ENCODE data around the gene C6orf62. TPM values are rescaled to one million over a fixed set of nuclear protein-coding genes. Genes with fewer than 3 reads are reported as not detected.
"Not testable (repeated sequence)": the region's sequence is repeated elsewhere in the genome, so short reads cannot be mapped to it uniquely, and the experiment has no call there.

Gene C6orf62
- total RNA-seq, 2 experiments from 2014 or later: 161 to 166 TPM

DNA sequence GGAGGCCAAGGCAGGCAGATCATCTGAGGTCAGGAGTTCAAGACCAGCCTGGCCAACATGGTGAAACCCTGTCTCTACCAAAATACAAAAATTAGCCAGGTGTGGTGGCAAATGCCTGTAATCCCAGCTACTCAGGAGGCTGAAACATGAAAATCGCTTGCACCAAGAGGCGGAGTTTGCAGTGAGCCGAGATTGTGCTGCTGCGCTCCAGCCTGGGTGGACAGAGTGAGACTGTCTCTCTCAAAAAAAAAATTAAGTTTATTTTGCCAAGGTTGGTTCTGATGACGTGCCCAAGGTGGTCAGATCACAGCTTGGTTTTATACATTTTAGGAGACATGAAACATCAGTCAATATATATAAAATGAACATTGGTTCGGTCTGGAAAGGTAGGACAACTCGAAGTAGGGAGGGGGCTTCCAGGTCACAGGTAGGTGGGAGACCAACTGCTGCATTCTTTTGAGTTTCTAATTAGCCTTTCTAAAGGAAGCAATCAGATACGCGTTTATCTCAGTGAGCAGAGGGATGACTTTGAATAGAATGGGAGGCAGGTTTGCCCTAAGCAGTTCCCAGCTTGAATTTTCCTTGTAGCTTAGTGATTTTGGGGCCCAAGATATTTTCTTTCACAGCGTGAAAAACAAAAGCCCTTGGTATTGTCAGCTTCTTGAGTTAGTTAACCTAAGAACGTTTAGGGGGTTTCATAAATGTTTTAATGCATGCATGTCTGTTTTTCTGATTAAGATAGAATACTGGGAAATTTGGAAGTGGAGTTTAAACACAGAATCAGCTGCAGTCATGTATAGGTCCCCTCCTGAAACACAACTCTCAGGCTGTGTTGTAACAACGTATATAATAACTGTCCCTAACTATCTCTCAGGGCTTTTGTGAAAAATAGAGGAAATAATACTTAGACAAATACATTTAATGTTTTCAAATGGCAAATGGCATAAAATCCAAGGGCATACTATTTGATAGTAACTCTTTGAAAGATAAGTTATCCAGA is 35.4 kb downstream of the C6orf62 start:
- POLR2A ChIA-PET: interaction anchor here (1.3 kb wide), 1 partner anchor 17 kb away, joined by 3 read pairs; the partner anchor contains the start of genes ACOT13 and TDP2
- Mint-ChIP-seq H3K36me3 (peaks cover 9% of the 10 kb centered on the region), H3K4me1 (peaks cover 6% of the 10 kb centered on the region), H3K9me3 (no peaks in the 10 kb centered on the region), H3K4me3 (no peak overlapping the region), H3K27me3 (no peaks in the 10 kb centered on the region), H3K27ac (no peak overlapping the region)
- DNase-seq: no peak
- no peak for ATAC-seq (ENCODE audit: low read depth)

- H3K27ac Mint-ChIP-seq: no peak overlapping the region
- DNase-seq (no peak), ATAC-seq (ENCODE audit: low read depth) (no peak)
- no peak overlapping the region for H3K4me3 Mint-ChIP-seq
- H3K4me1 Mint-ChIP-seq: peaks cover 4% of the 10 kb centered on the region
- POLR2A ChIA-PET: no interaction called here
- no peaks in the 10 kb centered on the region for H3K9me3 Mint-ChIP-seq
- H3K36me3 Mint-ChIP-seq: peaks cover 3% of the 10 kb centered on the region
- H3K27me3 Mint-ChIP-seq: no peaks in the 10 kb centered on the region
Observed at GRCh38 chr6:24680582-24680981, 38.4 kb downstream of the C6orf62 start.

DNA sequence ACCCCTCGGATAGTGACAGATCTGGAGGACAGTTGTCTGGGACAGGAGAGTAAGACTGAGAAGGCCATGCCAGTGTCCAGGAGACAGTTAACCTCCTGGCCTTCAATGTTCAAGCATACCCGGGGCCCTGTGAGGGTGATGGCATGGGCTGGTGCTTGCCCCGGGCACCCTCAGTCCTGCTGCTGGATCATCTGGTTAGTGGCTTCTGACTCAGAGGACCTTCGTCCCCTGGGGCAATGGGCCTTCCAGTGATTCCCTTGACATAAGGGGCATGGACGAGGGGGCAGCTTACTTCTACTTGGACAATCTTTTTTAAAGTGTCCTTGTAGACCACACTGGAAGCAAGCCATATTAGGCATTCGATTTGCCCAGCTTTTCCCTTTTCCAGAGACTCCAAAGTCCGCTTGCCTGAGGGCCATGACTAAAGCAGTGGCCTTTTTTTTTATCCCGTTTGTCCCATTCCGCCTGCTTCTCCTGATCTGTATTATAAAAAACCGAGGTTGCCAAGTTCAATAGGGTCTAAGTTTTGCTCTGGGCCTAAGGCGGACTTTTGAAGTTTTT is 40.1 kb downstream of the C6orf62 start:
- H3K9me3 Mint-ChIP-seq; H3K4me1 Mint-ChIP-seq; POLR2A ChIA-PET; ATAC-seq (ENCODE audit: low read depth); H3K4me3 Mint-ChIP-seq; DNase-seq; H3K27me3 Mint-ChIP-seq; H3K27ac Mint-ChIP-seq: not testable (repeated sequence)
- peaks cover 12% of the 10 kb centered on the region for H3K36me3 Mint-ChIP-seq

DNA sequence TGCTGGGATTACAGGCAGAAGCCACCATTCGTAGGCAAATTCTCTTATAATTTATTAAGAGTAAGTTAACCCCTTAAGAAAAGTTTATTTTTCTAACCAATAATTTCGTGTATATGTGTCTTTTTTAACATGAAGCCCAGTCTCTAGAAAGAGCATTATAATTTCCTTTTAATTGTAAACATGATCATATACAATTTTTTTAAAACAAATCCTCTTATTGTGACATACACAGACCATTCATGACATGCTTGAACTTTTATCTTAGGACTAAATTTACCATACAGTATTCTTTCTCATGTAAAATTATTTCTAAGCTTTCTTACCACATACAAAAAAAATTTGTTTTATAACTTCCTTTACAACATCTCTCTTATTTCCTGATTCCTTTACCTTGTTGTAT is 45.3 kb downstream of the C6orf62 start:
- peaks cover 5% of the 10 kb centered on the region for H3K4me1 Mint-ChIP-seq
- no peak overlapping the region for H3K27ac Mint-ChIP-seq
- POLR2A ChIA-PET: no interaction called here
- no peak overlapping the region for H3K4me3 Mint-ChIP-seq
- ATAC-seq (ENCODE audit: low read depth): no peak
- peaks cover 17% of the 10 kb centered on the region for H3K9me3 Mint-ChIP-seq
- peaks cover 34% of the 10 kb centered on the region for H3K36me3 Mint-ChIP-seq
- H3K27me3 Mint-ChIP-seq: no peaks in the 10 kb centered on the region
- DNase-seq: no peak

- POLR2A ChIA-PET: no interaction called here
- no peak overlapping the region for H3K27ac Mint-ChIP-seq
- no peak for ATAC-seq (ENCODE audit: low read depth)
- peaks cover 17% of the 10 kb centered on the region for H3K9me3 Mint-ChIP-seq
- H3K27me3 Mint-ChIP-seq: no peaks in the 10 kb centered on the region
- DNase-seq: no peak
- H3K4me1 Mint-ChIP-seq: peaks cover 12% of the 10 kb centered on the region
- no peak overlapping the region for H3K4me3 Mint-ChIP-seq
- H3K36me3 Mint-ChIP-seq: peaks cover 34% of the 10 kb centered on the region
Observed at GRCh38 chr6:24672620-24673182, 46.3 kb downstream of the C6orf62 start.

DNA sequence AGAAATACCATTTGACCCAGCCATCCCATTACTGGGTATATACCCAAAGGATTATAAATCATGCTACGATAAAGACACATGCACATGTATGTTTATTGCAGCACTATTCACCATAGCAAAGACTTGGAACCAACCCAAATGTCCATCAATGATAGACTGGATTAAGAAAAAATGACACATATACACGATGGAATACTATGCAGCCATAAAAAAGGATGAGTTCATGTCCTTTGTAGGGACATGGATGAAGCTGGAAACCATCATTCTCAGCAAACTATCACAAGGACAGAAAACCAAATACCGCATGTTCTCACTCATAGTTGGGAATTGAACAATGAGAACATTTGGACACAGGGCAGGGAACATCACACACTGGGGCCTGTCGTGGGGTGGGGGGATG is 47.9 kb downstream of the C6orf62 start:
- Mint-ChIP-seq H3K9me3 (peaks cover 17% of the 10 kb centered on the region), H3K4me1 (peaks cover 18% of the 10 kb centered on the region), H3K36me3 (peaks cover 34% of the 10 kb centered on the region)
- H3K27me3 Mint-ChIP-seq; POLR2A ChIA-PET; DNase-seq; H3K27ac Mint-ChIP-seq; ATAC-seq (ENCODE audit: low read depth); H3K4me3 Mint-ChIP-seq: not testable (repeated sequence)

GRCh38 chr6:24670492-24670891 is 48.5 kb downstream of the C6orf62 start:
- H3K27me3 Mint-ChIP-seq; DNase-seq; H3K27ac Mint-ChIP-seq; ATAC-seq (ENCODE audit: low read depth); H3K4me3 Mint-ChIP-seq; POLR2A ChIA-PET: not testable (repeated sequence)
- Mint-ChIP-seq H3K4me1 (peaks cover 21% of the 10 kb centered on the region), H3K36me3 (peaks cover 34% of the 10 kb centered on the region), H3K9me3 (peaks cover 17% of the 10 kb centered on the region)

DNA sequence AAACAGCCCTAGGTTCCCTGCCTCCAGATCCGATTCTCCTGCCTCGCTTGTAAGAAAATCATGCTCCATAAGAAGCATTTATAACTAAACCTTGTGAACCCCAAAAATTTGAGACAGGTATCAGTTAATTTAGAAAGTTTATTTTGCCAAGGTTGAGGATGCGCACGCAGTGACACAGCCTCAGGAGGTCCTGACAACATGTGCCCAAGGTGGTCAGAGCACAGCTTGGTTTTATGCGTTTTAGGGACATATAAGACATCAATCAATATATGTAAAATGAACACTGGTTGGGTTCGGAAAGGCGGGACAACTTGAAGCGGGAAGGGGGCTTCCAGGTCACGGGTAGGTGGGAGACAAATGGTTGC is 50.0 kb downstream of the C6orf62 start:
- Mint-ChIP-seq H3K4me3 (peak overlapping the region; percentile 7), H3K4me1 (peaks cover 32% of the 10 kb centered on the region), H3K9me3 (peaks cover 14% of the 10 kb centered on the region), H3K27ac (no peak overlapping the region), H3K36me3 (peaks cover 30% of the 10 kb centered on the region), H3K27me3 (no peaks in the 10 kb centered on the region)
- POLR2A ChIA-PET: no interaction called here
- no peak for ATAC-seq (ENCODE audit: low read depth)
- DNase-seq: no peak

GRCh38 chr6:24668066-24668996 is 50.6 kb downstream of the C6orf62 start:
- ATAC-seq (ENCODE audit: low read depth); DNase-seq; H3K27me3 Mint-ChIP-seq; POLR2A ChIA-PET; H3K27ac Mint-ChIP-seq: not testable (repeated sequence)
- peaks cover 11% of the 10 kb centered on the region for H3K9me3 Mint-ChIP-seq
- peak overlapping the region; percentile 97 for H3K4me3 Mint-ChIP-seq
- peaks cover 36% of the 10 kb centered on the region for H3K4me1 Mint-ChIP-seq
- peaks cover 28% of the 10 kb centered on the region for H3K36me3 Mint-ChIP-seq

GRCh38 chr6:24667378-24667803 is 51.6 kb downstream of the C6orf62 start:
- DNase-seq: no peak
- Mint-ChIP-seq H3K4me3 (peak overlapping the region; percentile 97), H3K27ac (peak overlapping the region; percentile 97), H3K9me3 (peaks cover 9% of the 10 kb centered on the region), H3K36me3 (peaks cover 34% of the 10 kb centered on the region), H3K27me3 (no peaks in the 10 kb centered on the region), H3K4me1 (peaks cover 36% of the 10 kb centered on the region)
- POLR2A ChIA-PET: interaction anchor here (0.9 to 3.1 kb wide), 7 partner anchors 12 to 173 kb away, joined by 3 to 18 read pairs (median 5); partner anchors contain the start of genes ALDH5A1 and C6orf62
- ATAC-seq (ENCODE audit: low read depth): no peak

- POLR2A ChIA-PET: interaction anchor here (0.6 to 3.1 kb wide), 12 partner anchors 12 to 173 kb away, joined by 3 to 18 read pairs (median 4); partner anchors contain the start of genes ALDH5A1, C6orf62, GMNN and KIAA0319
- Mint-ChIP-seq H3K27me3 (no peaks in the 10 kb centered on the region), H3K4me1 (peaks cover 38% of the 10 kb centered on the region), H3K9me3 (peaks cover 9% of the 10 kb centered on the region), H3K36me3 (peaks cover 38% of the 10 kb centered on the region), H3K4me3 (peak within 1 kb of the TSS; percentile 97), H3K27ac (peak within 1 kb of the TSS; percentile 97)
- peak; percentile 96 for ATAC-seq (ENCODE audit: low read depth)
- DNase-seq: peak; percentile 96
Observed at GRCh38 chr6:24666641-24667377, 52.1 kb downstream of the C6orf62 start, which contains the start of the genes ACOT13 and TDP2. Gene ACOT13, plus strand, starts transcription at chr6:24667077. Its CDS starts 187 bp downstream, at chr6:24667264. Gene TDP2, minus strand, starts transcription at chr6:24666899. Its CDS starts 37 bp downstream, at chr6:24666862.

Measured in activated naive CD8-positive, alpha-beta T cell treated with anti-CD3 and anti-CD28 coated beads, Interleukin-2, amount 10 ng/mL, durations not matched to agents 7 days and 5 days (primary cell).